ENCODE measurements around the gene PATL1.

PATL1 gene

DNA sequence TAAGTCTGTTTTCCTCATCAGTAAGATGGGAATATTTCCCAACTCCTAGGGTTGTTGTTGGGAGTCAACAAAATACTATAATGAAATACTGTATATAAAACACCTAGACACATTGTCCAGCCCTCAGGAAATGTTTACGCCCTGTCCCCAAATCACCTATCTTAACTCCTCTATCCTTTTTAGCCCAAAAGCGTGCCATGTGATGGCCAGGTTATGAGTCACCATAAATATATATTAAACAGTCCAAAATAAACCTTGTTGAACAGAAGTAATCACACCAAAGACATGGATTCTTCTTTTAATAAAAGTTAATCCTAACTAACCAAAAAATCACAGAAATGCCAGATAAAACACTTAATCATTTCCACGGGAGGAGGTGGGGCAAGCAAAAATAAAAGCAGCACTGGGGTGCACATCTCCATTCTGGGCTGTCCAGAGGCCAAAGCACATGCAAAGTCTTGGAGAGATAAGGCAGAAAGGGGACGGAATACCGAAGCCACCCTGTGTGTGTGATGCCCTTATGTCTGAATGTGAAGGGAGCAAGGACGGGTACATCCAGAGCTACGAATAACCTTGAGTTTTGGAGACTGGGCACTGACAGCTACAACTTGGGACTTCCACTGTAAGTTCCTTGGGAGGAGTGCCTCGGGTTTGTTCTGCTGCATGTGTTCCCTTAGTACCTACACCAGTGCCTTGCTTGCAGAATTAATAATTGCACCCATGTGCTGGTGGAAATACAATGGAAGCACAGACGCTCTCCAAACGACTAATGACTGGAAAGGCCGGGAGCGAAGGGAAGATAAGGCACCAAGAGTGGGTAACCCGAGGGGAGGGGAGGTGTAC, 54.3 kb downstream of the PATL1 start:
- no peak for DNase-seq

DNA sequence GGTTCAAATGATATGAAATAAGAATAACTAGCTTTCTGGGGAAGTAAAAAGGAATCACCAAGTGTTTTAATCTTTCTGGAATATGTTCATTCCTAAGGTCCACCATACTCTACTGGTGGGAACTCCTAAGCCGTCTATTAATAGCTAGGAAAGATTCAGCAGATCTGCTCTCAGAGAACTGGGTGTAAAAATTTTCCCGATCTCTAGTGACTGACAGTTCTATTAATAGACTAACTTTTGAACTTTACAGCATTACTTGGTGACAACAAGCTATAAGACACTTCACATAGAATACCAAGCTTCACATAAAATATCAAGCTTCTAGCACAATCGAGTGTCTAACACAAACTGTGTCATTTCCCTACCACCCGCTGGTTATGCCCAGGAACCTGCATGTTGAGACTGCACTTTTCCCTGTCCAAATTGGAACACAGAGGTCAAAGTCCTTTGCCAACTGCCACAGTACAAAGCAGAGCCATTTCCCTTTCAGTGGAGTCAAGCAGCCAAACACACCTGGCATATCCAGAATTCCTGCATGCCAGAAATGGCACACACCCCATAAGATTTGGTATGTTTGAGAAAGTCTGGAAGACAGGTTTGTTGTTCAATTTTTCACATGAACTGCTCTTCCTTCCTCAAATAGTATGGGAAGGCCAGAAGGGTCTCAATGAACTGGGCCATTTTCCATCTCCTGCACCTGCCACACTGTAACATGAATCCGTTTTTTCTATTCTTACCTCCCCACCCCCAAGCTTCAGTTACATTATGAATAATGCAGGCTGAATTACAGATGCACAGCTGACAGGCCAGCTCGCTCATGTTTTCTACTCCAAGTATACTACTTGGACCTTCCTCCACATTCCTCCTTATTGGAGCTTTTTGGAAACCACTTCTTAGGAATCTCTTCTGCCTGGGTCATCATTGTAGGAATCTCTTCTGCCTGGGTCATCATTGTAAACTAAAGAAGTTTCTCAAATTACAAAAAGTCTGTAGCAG, 57.0 kb downstream of the PATL1 start:
- DNase-seq, result no peak

DNA sequence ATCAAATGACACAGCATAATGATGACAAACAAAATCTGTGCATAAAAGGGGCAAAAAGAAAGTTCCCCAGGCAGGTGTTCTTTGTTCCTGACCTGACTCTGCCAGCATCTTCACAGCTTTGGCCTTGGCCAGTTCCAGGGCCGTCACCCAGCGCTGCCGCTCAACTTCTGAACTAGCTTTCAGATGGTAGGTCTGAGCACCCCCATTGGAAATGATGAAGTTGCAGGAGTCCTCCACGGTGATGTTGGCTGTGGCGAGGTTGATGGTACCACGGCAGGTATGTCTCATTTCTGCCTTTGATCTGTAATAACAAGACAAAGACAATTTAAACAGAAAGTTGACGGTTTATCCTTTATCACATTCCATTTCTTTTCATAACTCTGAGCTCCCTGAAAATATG, 58.5 kb downstream of the PATL1 start:
- DNase-seq, result no peak

DNA sequence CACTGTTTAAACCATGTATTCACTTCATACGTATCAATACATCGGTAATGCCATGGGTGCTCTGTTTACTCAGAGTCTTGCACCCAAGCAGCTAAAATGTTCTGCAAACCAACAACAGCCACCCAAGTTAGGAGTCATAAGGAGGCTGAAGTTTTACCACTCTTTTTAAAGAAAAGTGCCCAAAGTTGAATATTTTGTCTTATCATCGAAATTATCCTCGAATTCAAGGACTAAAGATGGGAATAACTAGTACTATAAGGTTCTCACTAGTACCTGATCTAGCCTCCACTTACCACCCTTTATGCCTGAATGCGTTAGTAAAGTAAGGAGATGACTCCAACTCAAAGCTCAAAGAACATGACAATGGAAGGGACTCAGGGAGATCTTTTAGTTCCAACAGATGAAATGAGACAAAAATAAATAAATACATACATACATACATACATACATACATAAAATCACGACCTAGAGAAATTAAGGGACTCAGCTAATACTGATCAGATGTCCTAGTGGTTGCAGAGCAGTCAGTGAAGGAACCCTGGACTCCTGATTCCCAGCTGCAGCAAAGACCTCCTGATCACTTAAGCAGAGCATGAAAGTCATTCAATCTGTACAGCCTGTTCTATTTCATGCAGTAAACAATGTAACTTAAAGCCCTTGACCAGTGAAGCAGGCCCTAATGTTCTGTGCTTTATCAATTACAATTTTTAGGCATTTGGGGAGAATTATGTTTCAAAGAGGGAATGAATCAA, 61.0 kb downstream of the PATL1 start:
- no peak for DNase-seq

DNA sequence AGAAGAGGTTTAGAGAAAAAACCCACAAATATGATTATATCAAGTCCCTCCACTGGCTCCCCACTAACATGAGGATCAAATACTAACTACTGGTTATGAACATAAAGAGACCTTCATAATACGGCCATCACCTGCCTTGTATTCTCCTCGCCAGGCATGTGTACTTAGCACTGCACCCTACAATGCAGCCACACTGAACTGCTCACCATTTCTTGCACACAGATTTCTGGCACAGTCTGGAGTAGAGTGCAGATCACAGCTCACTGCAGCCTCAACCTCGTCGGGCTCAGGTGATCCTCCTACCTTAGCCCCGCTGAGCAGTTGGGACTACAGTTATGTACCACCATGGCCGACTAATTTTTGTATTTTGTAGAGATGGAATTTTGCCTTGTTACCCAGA, 66.4 kb downstream of the PATL1 start:
- DNase-seq, result no peak

DNA sequence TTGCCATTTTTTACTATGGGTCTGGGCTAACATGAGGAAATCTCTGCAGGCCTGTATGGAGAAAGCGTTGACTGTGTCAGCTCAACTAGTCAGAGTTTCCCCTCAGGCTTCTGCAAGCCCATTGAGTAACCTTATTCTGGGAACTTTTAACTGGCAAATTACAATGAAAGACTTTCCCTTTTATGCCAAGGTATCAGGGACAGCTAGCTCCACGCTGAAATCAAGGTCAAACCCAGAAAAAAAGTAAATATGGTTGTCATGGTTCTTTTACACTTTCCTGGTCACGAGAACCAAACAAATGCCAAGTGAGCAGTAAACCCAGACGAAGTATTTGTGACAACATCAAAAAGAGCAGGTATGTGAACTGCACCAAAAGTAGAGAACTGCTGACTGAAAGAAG, 67.0 kb downstream of the PATL1 start:
- DNase-seq, result no peak

DNA sequence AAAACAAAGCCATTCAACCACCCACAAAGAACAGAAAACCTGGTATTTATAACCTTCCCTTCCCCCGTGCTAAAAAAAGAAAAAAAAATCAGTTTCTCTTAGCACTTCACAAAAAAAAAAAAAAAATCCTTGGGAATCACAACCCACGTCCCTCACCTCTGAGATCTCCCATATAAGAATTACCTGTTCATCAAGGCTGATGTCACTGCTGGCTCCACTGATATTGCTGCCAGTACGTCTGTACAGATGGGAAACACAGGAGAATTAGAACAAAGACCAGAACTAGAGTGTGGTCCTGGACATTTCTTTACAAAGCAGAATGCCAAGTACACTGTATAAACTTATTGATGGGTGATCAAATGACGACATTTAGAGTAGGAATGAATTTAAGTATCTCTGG, 68.2 kb downstream of the PATL1 start:
- no peak for DNase-seq

GRCh38 chr11:59600234-59600633, 68.6 kb downstream of the PATL1 start:
- DNase-seq, result no peak

GRCh38 chr11:59598961-59599360, 69.9 kb downstream of the PATL1 start:
- no peak for DNase-seq
